GM12878 (cell line): ENCODE data around the gene MIER1. TPM values are rescaled to one million over a fixed set of nuclear protein-coding genes. Genes with fewer than 3 reads are reported as not detected.
"Not testable (repeated sequence)": the region's sequence is repeated elsewhere in the genome, so short reads cannot be mapped to it uniquely, and the experiment has no call there.

Experiments
- ATAC-seq: fragments of 200-7000 bp; cut with Tn5 transposase; 3 replicates; pipeline ENCODE4 v1.9.1; 2020; ENCODE audit warnings: mild to moderate bottlenecking, moderate library complexity
- BruUV-seq: library from RNA; stranded (reverse); fragments of 400-500 nt; replicated peaks from 2 replicates; lab custom pipeline; 2021; lab: Mats Ljungman, UMichigan
- CTCF ChIA-PET: fragments of 300-600 bp; sonication (Branson Sonifier 250); formaldehyde crosslinking; extraction: SDS; loops from one replicate; lab custom pipeline; 2021; ENCODE audit warnings: inconsistent platforms; lab: Yijun Ruan, JAX
- POLR2A ChIA-PET: fragments of 350-600 bp; formaldehyde crosslinking; extraction: SDS; loops from one replicate; lab custom pipeline; 2021; ENCODE audit warnings: inconsistent platforms; lab: Charles Lee
- RAD21 ChIA-PET: fragments of 300-600 bp; sonication (Branson Sonifier 250); formaldehyde crosslinking; loops from one replicate; lab custom pipeline; 2023; ENCODE audit warnings: antibody characterized with exemption; ENCODE audit not compliant: unreplicated experiment; lab: Charles Lee
- SMC1A ChIA-PET: fragments of 300-600 bp; sonication (Branson Sonifier 250); formaldehyde crosslinking; loops from one replicate; lab custom pipeline; 2023; ENCODE audit not compliant: unreplicated experiment, uncharacterized antibody; lab: Charles Lee
- DNase-seq: peaks from one replicate; pipeline ENCODE4 v3.0.0-alpha.2; 2011; ENCODE audit warnings: low read depth, low spot score
- FAIRE-seq: peaks from 3 replicates; lab custom pipeline; 2011; peaks lifted over from hg19 to GRCh38; lab: Jason Lieb, UNC
- H2AFZ ChIP-seq: 2 replicates; pipeline ENCODE4 v1.6.0; 2011; ENCODE audit warnings: low read depth, low read length, control low read depth; ENCODE audit not compliant: control insufficient read depth
- H3K27ac ChIP-seq: 2 replicates; pipeline ENCODE4 v1.5.1; 2011; ENCODE audit warnings: control low read depth; ENCODE audit not compliant: control insufficient read depth, insufficient read depth
- H3K27me3 ChIP-seq, 2 experiments: replicated peaks in 1 of 2; 2 replicates each; pipeline versions ENCODE4 v1.6.0 to v1.6.1; 2011; ENCODE audit warnings: low read length in 1 of 2; ENCODE audit not compliant: control insufficient read depth in 2 of 2, insufficient read depth in 2 of 2
- H3K36me3 ChIP-seq, 2 experiments: 2 replicates each; pipeline ENCODE4 v1.5.1; 2011; ENCODE audit warnings: low read length in 1 of 2; ENCODE audit not compliant: control insufficient read depth in 2 of 2, insufficient read depth in 2 of 2
- H3K4me1 ChIP-seq: 2 replicates; pipeline ENCODE4 v1.6.1; 2011; ENCODE audit warnings: mild to moderate bottlenecking, low read length, moderate library complexity, mixed read lengths; ENCODE audit not compliant: control insufficient read depth, insufficient read depth
- H3K4me2 ChIP-seq: 2 replicates; pipeline ENCODE4 v1.6.0; 2011; ENCODE audit warnings: control low read depth; ENCODE audit not compliant: control insufficient read depth, insufficient read depth
- H3K4me3 ChIP-seq: fragments of 200-600 bp; sonication (generic); 2 replicates; pipeline ENCODE4 v1.5.1; 2016
- H3K79me2 ChIP-seq: 2 replicates; pipeline ENCODE4 v1.6.0; 2011; ENCODE audit warnings: low read length; ENCODE audit not compliant: control insufficient read depth, insufficient read depth
- H3K9ac ChIP-seq: 2 replicates; pipeline ENCODE4 v1.8.0; 2011; ENCODE audit warnings: low read length, control low read depth, mixed read lengths; ENCODE audit not compliant: control insufficient read depth, insufficient read depth
- H3K9me3 ChIP-seq: replicated peaks from 3 replicates; pipeline ENCODE4 v1.5.1; 2011; ENCODE audit warnings: mild to moderate bottlenecking, low read length; ENCODE audit not compliant: control insufficient read depth, insufficient read depth
- H4K20me1 ChIP-seq: 2 replicates; pipeline ENCODE4 v1.6.0; 2011; ENCODE audit not compliant: control insufficient read depth, insufficient read depth
- CBX3 ChIP-seq: fragments of 200-600 bp; sonication (generic); IDR thresholded peaks from 2 replicates; pipeline ENCODE4 v1.6.1; 2016; ENCODE audit warnings: low read depth, borderline replicate concordance
- CEBPZ ChIP-seq: fragments of 150-350 bp; IDR thresholded peaks from 2 replicates; pipeline ENCODE4 v1.6.1; 2016; ENCODE audit warnings: low read depth, low read length
- CREB1 ChIP-seq: IDR thresholded peaks from 2 replicates; pipeline ENCODE4 v1.6.1; 2012; ENCODE audit warnings: low read depth, mild to moderate bottlenecking, inconsistent platforms
- CREM ChIP-seq: IDR thresholded peaks from 2 replicates; pipeline ENCODE4 v1.6.1; 2014; ENCODE audit warnings: antibody characterized with exemption, low read depth
- MEF2A ChIP-seq: IDR thresholded peaks from 2 replicates; pipeline ENCODE4 v1.6.1; 2011; ENCODE audit warnings: low read depth, mild to moderate bottlenecking, low read length, moderate library complexity; ENCODE audit not compliant: insufficient read depth
- MYC ChIP-seq: IDR thresholded peaks from 2 replicates; pipeline ENCODE4 v1.6.1; 2011; ENCODE audit warnings: mild to moderate bottlenecking, low read length, moderate library complexity, inconsistent platforms; ENCODE audit not compliant: insufficient read depth, insufficient replicate concordance, insufficient read length, severe bottlenecking
- NRF1 ChIP-seq: conservative IDR thresholded peaks from 2 replicates; pipeline ENCODE4 v1.6.1; 2011; ENCODE audit warnings: mild to moderate bottlenecking, low read depth, low read length, improper control_type of control experiment
- POLR2AphosphoS2 ChIP-seq: IDR thresholded peaks from 2 replicates; pipeline ENCODE4 v1.6.1; 2011; ENCODE audit warnings: low read depth, mild to moderate bottlenecking, low read length, improper control_type of control experiment, moderate library complexity
- POLR2AphosphoS5 ChIP-seq: IDR thresholded peaks from 2 replicates; pipeline ENCODE4 v1.6.1; 2011; ENCODE audit warnings: mild to moderate bottlenecking, low read length, inconsistent platforms
- RBBP5 ChIP-seq: fragments of 200-600 bp; sonication (generic); conservative IDR thresholded peaks from 2 replicates; pipeline ENCODE4 v1.6.1; 2016
- SMAD5 ChIP-seq: IDR thresholded peaks from 2 replicates; pipeline ENCODE4 v1.6.1; 2016; ENCODE audit warnings: antibody characterized with exemption, low read depth
- SUZ12 ChIP-seq: fragments of 200-600 bp; sonication (generic); IDR thresholded peaks from one replicate; pipeline ENCODE4 v1.6.1; 2018; ENCODE audit warnings: antibody characterized with exemption, mild to moderate bottlenecking; ENCODE audit not compliant: unreplicated experiment
- TBL1XR1 ChIP-seq: IDR thresholded peaks from 2 replicates; pipeline ENCODE4 v1.6.1; 2012; ENCODE audit warnings: low read depth, low read length, improper control_type of control experiment
- WGBS: methylation state at CpG from one replicate; pipeline ENCODE4 v1.1.6; 2016; ENCODE audit warnings: low lambda C conversion rate; ENCODE audit not compliant: insufficient replicate concordance, insufficient coverage; ENCODE audit errors: missing lambda C conversion rate; 5-methylcytosine and 5-hydroxymethylcytosine counted together
- in situ Hi-C: fragments of 300-500 bp; cut with MboI; formaldehyde crosslinking; loops from 9 replicates; pipeline ENCODE4 v1.14.3; 2018; ENCODE audit warnings: mixed read lengths
- intact Hi-C: fragments of 100-400 bp; cut with micrococcal nuclease; formaldehyde crosslinking; loops from one replicate; pipeline ENCODE4 v1.14.2; 2022; ENCODE audit not compliant: unreplicated experiment
- polyA plus RNA-seq, 11 experiments: library from polyadenylated mRNA; depleted of rRNA in 4 of 11; unstranded in 6 of 11; stranded (reverse) in 5 of 11; fragments of >200 nt; fragmentation: Nextera tagmentation in 4 of 11; fragmentation: Illumina TruSeq in 1 of 11; extraction: Ambion mirVana in 4 of 11; extraction: Trizol in 1 of 11; gene quantifications; 1 replicate in 1 of 11; 2 replicates in 10 of 11; pipeline versions ENCODE4 v1.2.1 to v1.2.3, GENCODE V29; 2011 to 2016; ENCODE audit warnings: inconsistent platforms in 2 of 11, missing spikeins in 2 of 11, low read depth in 1 of 11
- total RNA-seq, 4 experiments: library from RNA; depleted of rRNA in 3 of 4; stranded (reverse); fragments of >200 nt in 3 of 4; fragmentation: Illumina TruSeq in 1 of 4; extraction: Trizol in 1 of 4; gene quantifications; 2 replicates each; pipeline versions ENCODE4 v1.2.1 to v1.2.3, GENCODE V29; 2013 to 2021
- TF ChIP-seq, protein P1 (sequence below): IDR thresholded peaks from 2 replicates; pipeline ENCODE4 v1.6.1; 2012; ENCODE audit warnings: low read depth, low read length, improper control_type of control experiment

Gene MIER1
- total and polyA plus RNA-seq, 10 of the 15 experiments (the other 5 are each of a cell fraction or from before 2014, with no cell fraction given): 13.6 to 39.8 (median 25.7) TPM

DNA sequence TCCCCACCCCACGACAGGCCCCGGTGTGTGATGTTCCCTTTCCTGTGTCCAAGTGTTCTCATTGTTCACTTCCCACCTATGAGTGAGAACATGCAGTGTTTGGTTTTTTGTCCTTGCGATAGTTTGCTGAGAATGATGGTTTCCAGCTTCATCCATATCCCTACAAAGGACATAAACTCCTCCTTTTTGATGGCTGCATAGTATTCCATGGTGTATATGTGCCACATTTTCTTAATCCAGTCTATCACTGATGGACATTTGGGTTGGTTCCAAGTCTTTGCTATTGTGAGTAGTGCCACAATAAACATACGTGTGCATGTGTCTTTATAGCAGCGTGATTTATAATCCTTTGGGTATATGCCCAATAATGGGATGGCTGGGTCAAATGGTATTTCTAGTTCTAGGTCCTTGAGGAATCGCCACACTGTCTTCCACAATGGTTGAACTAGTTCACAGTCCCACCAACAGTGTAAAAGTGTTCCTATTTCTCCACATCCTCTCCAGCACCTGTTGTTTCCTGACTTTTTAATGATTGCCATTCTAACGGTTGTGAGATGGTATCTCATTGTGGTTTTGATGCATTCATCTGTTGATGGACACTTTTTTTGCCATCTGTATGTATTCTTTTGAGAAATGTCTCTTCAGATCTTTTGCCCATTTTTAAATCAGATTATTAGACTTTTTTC is 41.5 kb downstream of the MIER1 start:
- ATAC-seq, H3K27me3 ChIP-seq, DNase-seq, intact Hi-C loops, FAIRE-seq, H3K79me2 ChIP-seq, H4K20me1 ChIP-seq, BruUV-seq, H3K4me1 ChIP-seq, H2AFZ ChIP-seq, RAD21 ChIA-PET, H3K4me3 ChIP-seq, CTCF ChIA-PET, in situ Hi-C loops, H3K9ac ChIP-seq, H3K4me2 ChIP-seq, H3K9me3 ChIP-seq, POLR2A ChIA-PET, H3K27ac ChIP-seq: not testable (repeated sequence)
- WGBS: 94% methylated on average over 6 of the region's 7 CpGs
- peaks cover 2 to 43% of the 10 kb centered on the region in 2 experiments; a peak in 3 of 4 replicates for H3K36me3 ChIP-seq
- SMC1A ChIA-PET: interaction anchor here (1.2 kb wide), 1 partner anchor 182 kb away, joined by 3 read pairs; no protein-coding TSS in a partner anchor

- SMC1A ChIA-PET: no interaction called here
- H3K27ac ChIP-seq: no peak overlapping the region
- H3K9ac ChIP-seq: no peak overlapping the region
- no peak for DNase-seq
- RAD21 ChIA-PET: no interaction called here
- no peaks in the 10 kb centered on the region for H3K4me1 ChIP-seq
- WGBS: 89% methylated on average over 3 of the region's 3 CpGs
- in situ Hi-C loops (no loop called here), intact Hi-C loops (loop anchor here (2.0 kb wide), 1 partner anchor 16 kb away; no protein-coding TSS in a partner anchor)
- peaks cover 0 to 29% of the 10 kb centered on the region in 2 experiments; a peak in 2 of 4 replicates for H3K36me3 ChIP-seq
- no peaks in the 10 kb centered on the region for H3K27me3 ChIP-seq
- no peak overlapping the region for H2AFZ ChIP-seq
- H3K9me3 ChIP-seq: peaks cover 1% of the 10 kb centered on the region; the same call in 1 of the 3 replicates
- H4K20me1 ChIP-seq: no peaks in the 10 kb centered on the region
- POLR2A ChIA-PET: no interaction called here
- no peak for ATAC-seq
- TSS peak; percentile 5 for BruUV-seq
- no peak for FAIRE-seq
- no peaks in the 10 kb centered on the region for H3K79me2 ChIP-seq
- CTCF ChIA-PET: no interaction called here
- no peak overlapping the region for H3K4me2 ChIP-seq
- no peak overlapping the region for H3K4me3 ChIP-seq
- TF ChIP-seq SUZ12: no peak
- TF ChIP-seq TBL1XR1: no peak
- no peak for TF ChIP-seq CEBPZ
- no peak for TF ChIP-seq CBX3
- no peak for TF ChIP-seq CREM
- TF ChIP-seq POLR2AphosphoS2: no peak
- TF ChIP-seq SMAD5: no peak
- TF ChIP-seq, protein P1, sequence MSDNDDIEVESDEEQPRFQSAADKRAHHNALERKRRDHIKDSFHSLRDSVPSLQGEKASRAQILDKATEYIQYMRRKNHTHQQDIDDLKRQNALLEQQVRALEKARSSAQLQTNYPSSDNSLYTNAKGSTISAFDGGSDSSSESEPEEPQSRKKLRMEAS: no peak
- no peak for TF ChIP-seq MYC
- no peak for TF ChIP-seq NRF1
- TF ChIP-seq CREB1: no peak
- no peak for TF ChIP-seq RBBP5
- no peak for TF ChIP-seq POLR2AphosphoS5
- TF ChIP-seq MEF2A: no peak
Measured at GRCh38 chr1:66968574-66968973, 43.8 kb downstream of the MIER1 start.
